ENCODE measurements around the gene ELANE.
"Not testable (repeated sequence)": the region's sequence is repeated elsewhere in the genome, so short reads cannot be mapped to it uniquely, and the experiment has no call there.

ELANE gene

DNA sequence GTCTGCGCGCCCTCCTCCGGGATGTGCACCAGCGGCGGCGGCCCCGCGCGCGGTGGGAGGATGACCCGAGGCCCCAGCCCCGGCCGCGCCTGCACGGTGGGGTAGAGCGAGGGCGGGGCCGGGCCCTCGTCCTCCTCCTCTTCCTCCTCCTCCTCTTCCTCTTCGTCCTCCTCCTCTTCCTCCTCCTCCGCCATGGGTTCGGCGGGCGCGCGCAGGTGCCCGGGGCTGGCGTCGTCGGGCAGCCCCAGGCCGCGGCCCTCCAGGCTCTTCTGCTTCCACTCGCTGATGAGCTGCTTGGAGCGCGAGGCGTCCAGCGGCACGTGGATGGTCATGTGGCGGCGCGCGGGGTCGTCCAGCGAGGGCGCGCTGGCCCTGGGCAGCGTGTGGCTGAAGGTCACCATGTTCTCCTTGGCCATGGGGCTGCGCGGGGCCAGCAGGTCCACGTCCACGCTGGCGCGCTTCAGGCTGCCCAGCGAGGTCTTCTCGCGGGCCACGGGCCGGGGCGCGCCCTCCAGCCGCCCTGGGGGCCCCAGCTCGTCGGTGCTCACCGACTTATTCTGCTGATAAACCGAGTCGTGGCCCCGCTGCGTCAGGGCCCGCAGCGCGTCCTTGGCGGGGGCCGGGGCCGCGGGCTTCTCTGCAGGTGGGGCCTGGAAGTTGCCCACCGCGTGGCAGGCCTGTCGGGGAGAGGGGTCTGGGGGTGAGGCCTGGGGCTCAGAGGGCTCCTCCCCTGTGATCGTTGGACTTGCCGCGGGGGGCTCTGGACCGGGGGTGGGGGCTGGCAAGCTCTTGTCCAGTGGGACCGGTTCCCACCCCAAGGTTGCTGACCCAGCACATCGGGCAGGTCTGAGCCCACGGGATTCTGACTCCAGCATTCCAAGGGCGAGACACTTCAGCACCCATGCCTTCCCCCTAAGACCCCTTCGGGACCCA lies 38.6 kb upstream of the ELANE start:
- CTCF ChIA-PET, result no interaction called here
- POLR2A ChIA-PET, result no interaction called here
- no peak overlapping the region for H3K4me3 ChIP-seq (ENCODE audit: low read depth, low read length)
- no peak for DNase-seq (ENCODE audit: low read depth, low spot score)
- TF ChIP-seq, protein P1, sequence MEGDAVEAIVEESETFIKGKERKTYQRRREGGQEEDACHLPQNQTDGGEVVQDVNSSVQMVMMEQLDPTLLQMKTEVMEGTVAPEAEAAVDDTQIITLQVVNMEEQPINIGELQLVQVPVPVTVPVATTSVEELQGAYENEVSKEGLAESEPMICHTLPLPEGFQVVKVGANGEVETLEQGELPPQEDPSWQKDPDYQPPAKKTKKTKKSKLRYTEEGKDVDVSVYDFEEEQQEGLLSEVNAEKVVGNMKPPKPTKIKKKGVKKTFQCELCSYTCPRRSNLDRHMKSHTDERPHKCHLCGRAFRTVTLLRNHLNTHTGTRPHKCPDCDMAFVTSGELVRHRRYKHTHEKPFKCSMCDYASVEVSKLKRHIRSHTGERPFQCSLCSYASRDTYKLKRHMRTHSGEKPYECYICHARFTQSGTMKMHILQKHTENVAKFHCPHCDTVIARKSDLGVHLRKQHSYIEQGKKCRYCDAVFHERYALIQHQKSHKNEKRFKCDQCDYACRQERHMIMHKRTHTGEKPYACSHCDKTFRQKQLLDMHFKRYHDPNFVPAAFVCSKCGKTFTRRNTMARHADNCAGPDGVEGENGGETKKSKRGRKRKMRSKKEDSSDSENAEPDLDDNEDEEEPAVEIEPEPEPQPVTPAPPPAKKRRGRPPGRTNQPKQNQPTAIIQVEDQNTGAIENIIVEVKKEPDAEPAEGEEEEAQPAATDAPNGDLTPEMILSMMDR (IDR thresholded peaks at IDR 0.05; ENCODE audit: insufficient read depth, low read length, missing control alignments), result no peak

DNA sequence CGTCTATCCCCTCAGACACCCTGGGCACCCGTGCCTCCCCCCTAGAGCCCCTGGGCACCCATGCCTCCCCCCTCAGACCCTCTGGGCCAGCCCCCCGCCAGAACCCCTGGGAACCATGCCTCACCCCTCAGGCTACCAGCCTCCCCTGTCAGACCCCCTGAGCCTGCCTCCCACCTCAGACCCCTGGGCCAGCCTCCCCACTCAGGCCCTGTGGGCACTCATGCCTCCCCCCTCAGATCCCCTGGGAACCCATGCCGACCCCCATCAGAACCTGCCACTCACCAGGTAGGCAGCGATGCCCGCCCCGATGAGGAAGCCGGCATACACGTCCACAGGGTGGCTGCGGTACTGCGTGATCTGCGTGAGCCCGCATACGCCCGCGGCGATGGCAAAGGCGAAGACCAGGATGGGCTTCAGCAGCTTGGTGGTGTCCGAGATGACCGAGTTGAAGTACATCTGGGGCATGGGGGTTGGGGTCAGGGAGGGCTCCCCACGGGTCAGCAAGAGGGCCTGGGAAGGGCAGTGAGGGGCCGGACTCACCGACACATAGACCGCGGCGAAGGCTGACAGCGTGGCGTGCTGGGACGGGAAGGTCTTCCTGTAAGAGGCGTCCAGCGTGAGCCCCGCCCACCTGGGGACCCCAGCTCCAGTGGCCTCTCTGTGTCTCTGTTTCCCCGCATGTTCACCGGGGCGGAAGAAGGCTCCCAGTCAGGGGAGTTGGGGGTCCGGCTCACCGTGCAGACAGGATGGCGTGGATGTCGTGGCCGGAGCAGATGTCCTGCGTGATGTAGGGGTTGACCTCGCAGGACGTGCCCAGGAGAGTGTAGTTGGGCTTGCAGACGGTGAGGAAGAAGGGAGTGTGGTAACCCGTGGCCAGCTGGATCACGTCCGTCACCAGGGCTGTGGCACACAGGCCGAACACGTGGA lies 37.7 kb upstream of the ELANE start:
- no peak for DNase-seq (ENCODE audit: low read depth, low spot score)
- POLR2A ChIA-PET, result no interaction called here
- H3K4me3 ChIP-seq (ENCODE audit: low read depth, low read length), result no peak overlapping the region
- CTCF ChIA-PET, result interaction anchor here (1.0 kb wide), 1 partner anchor 42 kb away, joined by 4 read pairs; no protein-coding TSS in a partner anchor
- TF ChIP-seq, protein P1 (IDR thresholded peaks at IDR 0.05; ENCODE audit: insufficient read depth, low read length, missing control alignments), result no peak

DNA sequence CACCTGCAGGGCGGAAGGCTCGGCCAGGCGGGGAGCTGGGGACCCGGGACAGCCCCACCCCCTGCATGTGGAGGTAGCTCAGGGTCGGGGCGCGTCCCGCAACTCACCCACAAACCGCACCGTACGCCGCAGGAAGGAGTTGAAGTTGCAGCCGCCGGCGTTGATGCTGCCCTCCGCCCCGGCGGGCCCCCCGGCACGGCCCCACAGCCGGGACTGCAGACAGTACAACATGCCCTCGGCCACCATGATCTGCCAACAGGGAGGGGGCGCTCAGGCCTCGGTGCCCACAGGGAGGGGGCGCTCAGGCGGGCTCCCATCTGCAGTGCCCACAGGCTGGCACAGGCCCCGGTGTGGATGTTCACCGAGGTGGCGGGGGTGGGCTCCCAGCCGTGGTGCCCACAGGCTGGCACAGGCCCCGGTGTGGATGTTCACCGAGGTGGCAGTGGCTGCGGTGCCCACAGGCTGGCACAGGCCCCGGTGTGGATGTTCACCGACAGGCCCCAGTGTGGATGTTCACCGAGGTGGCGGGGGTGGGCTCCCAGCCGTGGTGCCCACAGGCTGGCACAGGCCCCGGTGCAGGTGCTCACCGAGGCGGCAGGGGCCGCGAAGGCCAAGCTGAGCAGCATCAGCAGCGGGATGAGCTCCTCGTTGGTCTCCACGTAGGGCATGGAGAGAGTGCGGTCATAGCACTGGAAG lies 36.9 kb upstream of the ELANE start:
- TF ChIP-seq, protein P1 (IDR thresholded peaks at IDR 0.05; ENCODE audit: insufficient read depth, low read length, missing control alignments), result no peak
- ChIA-PET CTCF (interaction anchor here (1.0 kb wide), 1 partner anchor 41 kb away, joined by 4 read pairs; no protein-coding TSS in a partner anchor), POLR2A (no interaction called here)
- no peak overlapping the region for H3K4me3 ChIP-seq (ENCODE audit: low read depth, low read length)
- no peak for DNase-seq (ENCODE audit: low read depth, low spot score)

DNA sequence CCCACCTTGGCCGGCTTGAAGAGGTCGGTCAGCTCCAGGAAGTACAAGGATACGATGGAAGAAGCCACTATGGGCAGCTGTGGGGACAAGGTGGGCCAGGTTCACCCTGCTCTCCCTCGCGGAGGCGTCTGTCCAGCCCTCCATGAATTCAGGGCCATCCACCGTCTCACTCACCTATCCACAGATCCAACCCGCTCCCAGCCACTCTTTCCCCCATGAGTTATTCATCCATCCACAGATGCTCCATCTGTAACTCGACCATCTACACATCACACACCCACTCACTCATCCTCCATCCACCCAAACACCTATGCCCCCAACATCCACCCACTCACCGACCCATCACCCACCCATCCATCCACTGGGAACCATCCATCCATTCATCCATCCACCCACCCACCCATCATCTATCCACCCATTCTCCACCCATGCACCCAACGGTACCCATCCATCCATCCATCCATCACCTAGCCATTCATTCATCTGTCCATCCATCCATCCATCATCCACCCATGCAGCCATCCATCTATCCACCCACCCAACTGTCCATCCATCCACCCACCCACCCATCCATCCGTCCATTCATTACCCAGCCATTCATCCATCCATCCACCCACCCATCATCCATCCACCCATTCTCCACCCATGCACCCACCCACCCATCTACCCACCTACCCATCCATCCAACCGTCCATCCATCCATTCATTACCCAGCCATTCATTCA lies 36.2 kb upstream of the ELANE start:
- no peak for DNase-seq (ENCODE audit: low read depth, low spot score)
- ChIA-PET POLR2A (no interaction called here), CTCF (no interaction called here)
- no peak overlapping the region for H3K4me3 ChIP-seq (ENCODE audit: low read depth, low read length)
- TF ChIP-seq, protein P1 (IDR thresholded peaks at IDR 0.05; ENCODE audit: insufficient read depth, low read length, missing control alignments), result no peak

DNA sequence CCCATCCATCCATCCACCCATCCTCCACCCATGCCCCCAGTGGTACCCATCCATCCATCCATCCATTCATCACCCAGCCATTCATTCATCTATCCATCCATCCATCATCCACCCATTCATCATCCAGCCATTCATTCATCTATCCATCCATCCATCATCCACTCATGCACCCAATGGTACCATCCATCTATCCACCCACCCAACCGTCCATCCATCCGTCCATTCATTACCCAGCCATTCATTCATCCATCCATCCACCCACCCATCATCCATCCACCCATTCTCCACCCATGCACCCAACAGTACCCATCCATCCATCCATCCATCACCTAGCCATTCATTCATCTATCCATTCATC lies 35.6 kb upstream of the ELANE start:
- CTCF ChIA-PET, result no interaction called here
- no peak for DNase-seq (ENCODE audit: low read depth, low spot score)
- H3K4me3 ChIP-seq (ENCODE audit: low read depth, low read length), result no peak overlapping the region
- TF ChIP-seq, protein P1 (IDR thresholded peaks at IDR 0.05; ENCODE audit: insufficient read depth, low read length, missing control alignments), result no peak
- POLR2A ChIA-PET, result no interaction called here

DNA sequence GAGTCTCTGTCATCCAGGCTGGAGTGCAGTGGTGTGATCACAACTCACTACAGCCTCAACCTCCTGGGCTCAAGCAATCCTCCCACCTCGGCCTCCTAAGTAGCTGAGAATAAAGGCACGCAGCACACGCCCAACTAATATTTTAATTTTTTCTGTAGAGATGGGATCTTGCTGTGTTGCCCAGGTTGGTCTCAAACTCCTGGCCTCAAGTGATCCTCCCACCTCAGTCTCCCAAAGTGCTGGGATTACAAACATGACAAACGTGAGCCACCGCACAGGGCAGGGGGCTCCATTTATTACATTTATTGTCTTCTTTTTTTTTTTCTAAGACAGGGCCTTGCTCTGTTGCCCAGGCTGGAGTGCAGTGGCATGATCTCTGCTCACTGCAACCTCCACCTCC lies 31.9 kb upstream of the ELANE start:
- POLR2A ChIA-PET, result interaction anchor here (1.2 kb wide), 1 partner anchor 23 kb away, joined by 4 read pairs; no protein-coding TSS in a partner anchor
- DNase-seq (ENCODE audit: low read depth, low spot score); CTCF ChIA-PET; H3K4me3 ChIP-seq (ENCODE audit: low read depth, low read length): not testable (repeated sequence)

Data from AG04449 (cell line).